WTC11 (cell line): ENCODE results near the gene CCBE1.

Source experiments
- MXD4 ChIP-seq: fragments of 250-450 bp; sonication (Bioruptor Pico); IDR thresholded peaks from 2 replicates; pipeline ENCODE4 v1.8.0; 2021; ENCODE audit warnings: mild to moderate bottlenecking, moderate library complexity, borderline replicate concordance
- ZNF263 ChIP-seq: sonication (generic); formaldehyde crosslinking; IDR thresholded peaks from 2 replicates; pipeline ENCODE4 v1.8.1; 2022; ENCODE audit warnings: low read depth, mild to moderate bottlenecking, moderate library complexity, missing genetic modification reagents
- TF ChIP-seq, protein P1 (sequence below): fragments of 200-600 bp; IDR thresholded peaks from 2 replicates; pipeline ENCODE4 v1.8.0; 2022; ENCODE audit warnings: antibody characterized with exemption
- TF ChIP-seq, protein P2 (sequence below): sonication (generic); formaldehyde crosslinking; IDR thresholded peaks from 2 replicates; pipeline ENCODE4 v1.8.0; 2022; ENCODE audit warnings: mild to moderate bottlenecking, missing genetic modification reagents
- TF ChIP-seq, protein P3 (sequence below): sonication (generic); formaldehyde crosslinking; IDR thresholded peaks from 2 replicates; pipeline ENCODE4 v1.8.0; 2023; ENCODE audit warnings: mild to moderate bottlenecking, missing genetic modification reagents
- TF ChIP-seq, protein P4 (sequence below): sonication (generic); formaldehyde crosslinking; IDR thresholded peaks from 2 replicates; pipeline ENCODE4 v1.8.1; 2023; ENCODE audit warnings: mild to moderate bottlenecking, missing genetic modification reagents, moderate library complexity
- TF ChIP-seq, protein P5 (sequence below): sonication (generic); formaldehyde crosslinking; IDR thresholded peaks from 2 replicates; pipeline ENCODE4 v1.8.0; 2022; ENCODE audit warnings: mild to moderate bottlenecking, missing genetic modification reagents

DNA sequence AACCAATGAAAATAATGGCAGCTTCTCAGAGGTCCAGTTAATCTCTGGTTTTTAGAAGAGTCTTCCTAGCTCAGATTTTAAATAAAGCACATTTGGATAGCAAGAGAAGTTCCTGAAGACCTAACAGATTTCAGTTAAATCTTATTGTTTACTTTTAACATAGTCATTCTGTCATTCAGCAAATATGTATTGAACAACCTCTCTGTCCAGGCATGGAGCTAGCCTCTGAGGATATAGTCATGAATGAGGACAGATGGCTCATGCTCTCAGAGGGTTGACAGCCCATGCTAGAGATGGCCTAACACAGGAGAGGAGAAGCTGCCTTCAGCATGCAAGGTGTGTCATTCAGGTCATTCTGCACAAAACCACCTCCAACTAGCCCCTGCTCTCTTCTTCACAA lies 6.2 kb downstream of the CCBE1 start:
- TF ChIP-seq, protein P1, sequence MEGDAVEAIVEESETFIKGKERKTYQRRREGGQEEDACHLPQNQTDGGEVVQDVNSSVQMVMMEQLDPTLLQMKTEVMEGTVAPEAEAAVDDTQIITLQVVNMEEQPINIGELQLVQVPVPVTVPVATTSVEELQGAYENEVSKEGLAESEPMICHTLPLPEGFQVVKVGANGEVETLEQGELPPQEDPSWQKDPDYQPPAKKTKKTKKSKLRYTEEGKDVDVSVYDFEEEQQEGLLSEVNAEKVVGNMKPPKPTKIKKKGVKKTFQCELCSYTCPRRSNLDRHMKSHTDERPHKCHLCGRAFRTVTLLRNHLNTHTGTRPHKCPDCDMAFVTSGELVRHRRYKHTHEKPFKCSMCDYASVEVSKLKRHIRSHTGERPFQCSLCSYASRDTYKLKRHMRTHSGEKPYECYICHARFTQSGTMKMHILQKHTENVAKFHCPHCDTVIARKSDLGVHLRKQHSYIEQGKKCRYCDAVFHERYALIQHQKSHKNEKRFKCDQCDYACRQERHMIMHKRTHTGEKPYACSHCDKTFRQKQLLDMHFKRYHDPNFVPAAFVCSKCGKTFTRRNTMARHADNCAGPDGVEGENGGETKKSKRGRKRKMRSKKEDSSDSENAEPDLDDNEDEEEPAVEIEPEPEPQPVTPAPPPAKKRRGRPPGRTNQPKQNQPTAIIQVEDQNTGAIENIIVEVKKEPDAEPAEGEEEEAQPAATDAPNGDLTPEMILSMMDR: no peak
- TF ChIP-seq, protein P2, sequence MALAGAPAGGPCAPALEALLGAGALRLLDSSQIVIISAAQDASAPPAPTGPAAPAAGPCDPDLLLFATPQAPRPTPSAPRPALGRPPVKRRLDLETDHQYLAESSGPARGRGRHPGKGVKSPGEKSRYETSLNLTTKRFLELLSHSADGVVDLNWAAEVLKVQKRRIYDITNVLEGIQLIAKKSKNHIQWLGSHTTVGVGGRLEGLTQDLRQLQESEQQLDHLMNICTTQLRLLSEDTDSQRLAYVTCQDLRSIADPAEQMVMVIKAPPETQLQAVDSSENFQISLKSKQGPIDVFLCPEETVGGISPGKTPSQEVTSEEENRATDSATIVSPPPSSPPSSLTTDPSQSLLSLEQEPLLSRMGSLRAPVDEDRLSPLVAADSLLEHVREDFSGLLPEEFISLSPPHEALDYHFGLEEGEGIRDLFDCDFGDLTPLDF (CRISPR knock-in tag): no peak
- TF ChIP-seq, protein P3, sequence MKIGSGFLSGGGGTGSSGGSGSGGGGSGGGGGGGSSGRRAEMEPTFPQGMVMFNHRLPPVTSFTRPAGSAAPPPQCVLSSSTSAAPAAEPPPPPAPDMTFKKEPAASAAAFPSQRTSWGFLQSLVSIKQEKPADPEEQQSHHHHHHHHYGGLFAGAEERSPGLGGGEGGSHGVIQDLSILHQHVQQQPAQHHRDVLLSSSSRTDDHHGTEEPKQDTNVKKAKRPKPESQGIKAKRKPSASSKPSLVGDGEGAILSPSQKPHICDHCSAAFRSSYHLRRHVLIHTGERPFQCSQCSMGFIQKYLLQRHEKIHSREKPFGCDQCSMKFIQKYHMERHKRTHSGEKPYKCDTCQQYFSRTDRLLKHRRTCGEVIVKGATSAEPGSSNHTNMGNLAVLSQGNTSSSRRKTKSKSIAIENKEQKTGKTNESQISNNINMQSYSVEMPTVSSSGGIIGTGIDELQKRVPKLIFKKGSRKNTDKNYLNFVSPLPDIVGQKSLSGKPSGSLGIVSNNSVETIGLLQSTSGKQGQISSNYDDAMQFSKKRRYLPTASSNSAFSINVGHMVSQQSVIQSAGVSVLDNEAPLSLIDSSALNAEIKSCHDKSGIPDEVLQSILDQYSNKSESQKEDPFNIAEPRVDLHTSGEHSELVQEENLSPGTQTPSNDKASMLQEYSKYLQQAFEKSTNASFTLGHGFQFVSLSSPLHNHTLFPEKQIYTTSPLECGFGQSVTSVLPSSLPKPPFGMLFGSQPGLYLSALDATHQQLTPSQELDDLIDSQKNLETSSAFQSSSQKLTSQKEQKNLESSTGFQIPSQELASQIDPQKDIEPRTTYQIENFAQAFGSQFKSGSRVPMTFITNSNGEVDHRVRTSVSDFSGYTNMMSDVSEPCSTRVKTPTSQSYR (CRISPR knock-in tag): no peak
- TF ChIP-seq MXD4: no peak
- TF ChIP-seq, protein P4, sequence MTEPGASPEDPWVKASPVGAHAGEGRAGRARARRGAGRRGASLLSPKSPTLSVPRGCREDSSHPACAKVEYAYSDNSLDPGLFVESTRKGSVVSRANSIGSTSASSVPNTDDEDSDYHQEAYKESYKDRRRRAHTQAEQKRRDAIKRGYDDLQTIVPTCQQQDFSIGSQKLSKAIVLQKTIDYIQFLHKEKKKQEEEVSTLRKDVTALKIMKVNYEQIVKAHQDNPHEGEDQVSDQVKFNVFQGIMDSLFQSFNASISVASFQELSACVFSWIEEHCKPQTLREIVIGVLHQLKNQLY (CRISPR knock-in tag): no peak
- TF ChIP-seq ZNF263 (CRISPR knock-in tag): no peak
- TF ChIP-seq, protein P5, sequence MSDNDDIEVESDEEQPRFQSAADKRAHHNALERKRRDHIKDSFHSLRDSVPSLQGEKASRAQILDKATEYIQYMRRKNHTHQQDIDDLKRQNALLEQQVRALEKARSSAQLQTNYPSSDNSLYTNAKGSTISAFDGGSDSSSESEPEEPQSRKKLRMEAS (CRISPR knock-in tag): no peak
